Epithelial cell of proximal tubule (primary cell): Measurements from ENCODE around the gene SPECC1. TPM values are rescaled to one million over a fixed set of nuclear protein-coding genes. Genes with fewer than 3 reads are reported as not detected.
"Not testable (repeated sequence)": the region's sequence is repeated elsewhere in the genome, so short reads cannot be mapped to it uniquely, and the experiment has no call there.

Experiments used
- DNase-seq: peaks from one replicate; pipeline ENCODE4 v3.0.0-alpha.2; 2011; ENCODE audit warnings: low read depth
- H3K4me3 ChIP-seq: 2 replicates; pipeline ENCODE4 v1.5.1; 2011; ENCODE audit warnings: low read depth, mild to moderate bottlenecking, low read length
- total RNA-seq: library from RNA; depleted of rRNA; stranded (reverse); fragments of >200 nt; gene quantifications from 2 replicates; pipeline ENCODE4 v1.2.3, GENCODE V29; 2015
- TF ChIP-seq, protein P1 (sequence below): conservative IDR thresholded peaks from 2 replicates; pipeline ENCODE4 v1.5.1; 2012; ENCODE audit warnings: low read depth, mild to moderate bottlenecking, low read length

SPECC1 gene
- total RNA-seq, 1 donor from 2014 or later: 39.3 TPM

DNA sequence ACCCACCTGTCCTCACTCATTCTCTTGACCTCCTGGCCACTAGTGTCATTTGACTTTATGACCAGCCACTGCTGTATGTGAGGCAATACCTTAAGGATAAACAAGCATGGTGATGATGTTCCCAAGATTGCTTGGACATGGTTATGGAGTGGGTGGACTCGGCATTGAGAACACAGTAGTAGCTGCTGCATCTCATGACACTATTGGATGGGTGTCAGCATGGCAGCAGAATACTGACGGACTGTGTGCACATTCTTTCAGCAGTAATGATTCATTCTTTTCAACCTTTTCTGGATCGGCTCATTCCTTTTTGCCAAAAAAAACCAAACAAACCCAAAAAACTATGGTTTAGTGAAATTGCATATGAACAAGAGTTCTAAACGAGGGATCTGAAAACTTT, 13.5 kb downstream of the SPECC1 start:
- TF ChIP-seq, protein P1, sequence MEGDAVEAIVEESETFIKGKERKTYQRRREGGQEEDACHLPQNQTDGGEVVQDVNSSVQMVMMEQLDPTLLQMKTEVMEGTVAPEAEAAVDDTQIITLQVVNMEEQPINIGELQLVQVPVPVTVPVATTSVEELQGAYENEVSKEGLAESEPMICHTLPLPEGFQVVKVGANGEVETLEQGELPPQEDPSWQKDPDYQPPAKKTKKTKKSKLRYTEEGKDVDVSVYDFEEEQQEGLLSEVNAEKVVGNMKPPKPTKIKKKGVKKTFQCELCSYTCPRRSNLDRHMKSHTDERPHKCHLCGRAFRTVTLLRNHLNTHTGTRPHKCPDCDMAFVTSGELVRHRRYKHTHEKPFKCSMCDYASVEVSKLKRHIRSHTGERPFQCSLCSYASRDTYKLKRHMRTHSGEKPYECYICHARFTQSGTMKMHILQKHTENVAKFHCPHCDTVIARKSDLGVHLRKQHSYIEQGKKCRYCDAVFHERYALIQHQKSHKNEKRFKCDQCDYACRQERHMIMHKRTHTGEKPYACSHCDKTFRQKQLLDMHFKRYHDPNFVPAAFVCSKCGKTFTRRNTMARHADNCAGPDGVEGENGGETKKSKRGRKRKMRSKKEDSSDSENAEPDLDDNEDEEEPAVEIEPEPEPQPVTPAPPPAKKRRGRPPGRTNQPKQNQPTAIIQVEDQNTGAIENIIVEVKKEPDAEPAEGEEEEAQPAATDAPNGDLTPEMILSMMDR: no peak
- no peak for DNase-seq
- no peak overlapping the region for H3K4me3 ChIP-seq

DNA sequence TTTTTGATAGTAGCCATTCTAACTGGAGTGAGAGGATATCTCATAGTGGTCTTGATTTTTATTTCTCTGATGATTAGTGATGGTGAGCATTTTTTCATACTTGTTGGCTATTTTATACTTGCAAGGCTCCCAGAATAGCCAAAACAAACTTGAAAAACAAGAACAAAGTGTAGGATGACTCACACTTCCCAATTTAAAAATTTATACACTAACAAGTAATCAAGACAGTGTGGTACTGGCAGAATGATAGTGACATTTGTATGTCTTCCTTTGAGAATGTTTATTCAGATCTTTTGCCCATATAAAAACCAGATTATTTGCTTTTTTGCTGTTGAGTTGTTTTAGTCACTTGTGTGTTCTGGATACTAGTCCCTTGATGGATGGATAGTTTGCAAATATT, 17.8 kb downstream of the SPECC1 start:
- no peak overlapping the region for H3K4me3 ChIP-seq
- TF ChIP-seq, protein P1: no peak
- no peak for DNase-seq

DNA sequence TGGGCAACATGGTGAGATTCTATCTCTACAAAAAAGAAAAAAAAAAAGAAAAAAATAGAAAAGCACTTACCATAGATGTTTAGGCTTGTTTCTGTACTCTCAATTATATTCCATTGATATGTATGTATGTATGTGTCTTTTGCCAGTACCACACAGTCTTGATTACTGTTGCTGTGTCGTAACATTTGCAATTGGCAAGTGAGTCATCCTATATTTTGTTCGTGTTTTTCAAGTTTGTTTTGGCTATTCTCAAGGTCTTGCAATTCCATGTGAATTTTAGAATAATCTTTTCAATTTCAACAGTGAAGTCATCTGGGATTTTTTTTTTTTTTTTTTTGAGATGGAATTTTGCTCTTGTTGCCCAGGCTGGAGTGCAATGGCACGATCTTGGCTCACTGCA, 19.3 kb downstream of the SPECC1 start:
- H3K4me3 ChIP-seq: no peak overlapping the region
- DNase-seq: no peak
- TF ChIP-seq, protein P1: no peak

DNA sequence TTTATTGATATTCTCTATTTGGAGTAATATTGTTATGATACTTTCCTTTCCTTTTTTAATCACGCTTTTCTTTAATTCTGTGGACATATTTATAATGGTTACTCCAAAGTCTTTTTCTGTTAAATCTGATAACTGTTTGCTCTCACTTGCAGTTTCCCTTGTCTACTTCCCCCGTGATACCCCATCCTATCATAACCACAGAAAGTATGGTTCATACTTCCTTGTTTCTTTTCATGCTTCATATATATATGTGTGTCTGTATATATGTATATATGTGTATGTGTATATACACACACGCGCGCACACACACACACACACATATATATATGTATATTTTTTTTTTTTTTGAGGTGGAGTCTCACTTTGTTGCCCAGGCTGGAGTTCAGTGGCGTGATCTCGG, 23.5 kb downstream of the SPECC1 start:
- TF ChIP-seq, protein P1: no peak
- no peak for DNase-seq
- no peak overlapping the region for H3K4me3 ChIP-seq

DNA sequence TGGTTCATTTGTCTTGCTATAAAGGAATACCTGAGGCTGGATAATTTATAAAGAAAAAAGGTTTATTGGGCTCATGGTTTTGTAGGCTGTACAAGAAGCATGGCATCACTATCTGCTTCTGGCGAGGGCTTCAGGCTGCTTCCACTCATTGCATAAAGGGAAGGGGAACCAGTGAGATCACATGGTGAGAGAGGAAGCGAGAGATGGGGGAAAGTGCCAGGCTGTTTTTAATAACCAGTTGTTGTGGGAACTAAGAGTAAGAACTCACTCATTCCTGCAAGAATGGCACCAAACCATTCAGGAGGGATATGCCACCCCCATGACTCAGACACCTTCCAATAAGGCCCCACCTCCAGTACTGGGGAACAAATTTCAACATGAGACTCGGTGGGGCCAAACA, 24.3 kb downstream of the SPECC1 start:
- TF ChIP-seq, protein P1: no peak
- H3K4me3 ChIP-seq: no peak overlapping the region
- DNase-seq: no peak

DNA sequence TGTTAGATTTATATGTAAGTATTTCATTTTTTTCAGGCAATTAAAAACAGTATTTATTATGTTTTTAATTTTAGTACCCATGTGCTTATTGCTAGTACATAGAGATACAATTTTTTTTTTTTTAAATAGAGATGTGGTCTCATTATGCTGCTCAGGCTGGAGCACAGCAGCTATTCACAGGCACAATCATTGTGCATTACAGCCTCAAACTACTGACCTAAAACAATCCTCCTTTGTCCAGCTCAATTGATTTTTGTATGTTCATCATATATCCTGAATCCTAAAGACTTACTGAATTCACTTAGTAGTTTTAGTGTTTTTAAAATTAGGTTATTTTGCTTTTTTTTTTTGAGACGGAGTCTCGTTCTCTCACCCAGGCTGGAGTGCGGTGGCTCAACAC, 26.3 kb downstream of the SPECC1 start:
- H3K4me3 ChIP-seq: no peak overlapping the region
- no peak for DNase-seq

DNA sequence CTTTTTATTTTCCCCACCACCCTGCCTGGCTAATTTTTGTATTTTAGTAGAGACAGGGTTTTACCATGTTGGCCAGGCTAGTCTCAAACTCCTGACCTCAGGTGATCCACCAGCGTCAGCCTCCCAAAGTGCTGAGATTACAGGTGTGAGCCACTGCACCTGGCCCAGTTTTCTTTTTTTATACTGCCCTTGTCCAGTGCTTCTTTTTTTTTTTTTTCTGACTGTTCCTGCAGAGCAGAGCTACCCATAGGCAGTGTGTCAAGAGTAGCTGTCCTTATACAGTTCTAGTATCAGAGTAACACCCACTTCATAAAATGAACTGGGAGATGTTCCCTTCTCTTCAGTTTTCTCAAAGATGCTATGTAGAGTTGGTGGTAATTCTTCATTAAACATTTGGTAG, 28.1 kb downstream of the SPECC1 start:
- DNase-seq, H3K4me3 ChIP-seq: not testable (repeated sequence)

More for the DNA sequence above, 26.3 kb downstream of the SPECC1 start:
- TF ChIP-seq, protein P1: no peak

DNA sequence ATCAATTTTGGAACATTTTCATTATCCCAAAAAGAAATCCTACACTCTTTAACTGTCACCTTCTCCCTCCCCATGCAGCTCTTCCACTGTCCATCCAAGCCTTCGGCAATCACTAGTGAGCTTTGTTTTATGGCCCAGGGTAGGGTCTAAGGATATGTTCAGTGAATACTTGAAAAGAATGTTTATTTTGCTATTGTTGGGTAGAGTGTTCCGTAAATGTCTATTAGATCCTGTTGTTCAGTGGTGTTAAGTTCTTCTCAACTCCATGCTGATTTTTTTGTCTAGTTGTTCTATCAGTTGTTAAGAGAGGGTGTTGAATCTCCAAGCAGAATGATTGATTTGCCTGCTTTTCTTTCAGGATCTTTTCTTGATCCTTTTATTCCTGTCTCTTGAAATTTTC, 29.9 kb downstream of the SPECC1 start:
- TF ChIP-seq, protein P1: no peak
- DNase-seq: no peak
- no peak overlapping the region for H3K4me3 ChIP-seq
